Urinary bladder (tissue), 4 donors: ENCODE measurements around the gene TBX4. TPM values are rescaled to one million over a fixed set of nuclear protein-coding genes. Genes with fewer than 3 reads are reported as not detected.
"Not testable (repeated sequence)": the region's sequence is repeated elsewhere in the genome, so short reads cannot be mapped to it uniquely, and the experiment has no call there.

Source experiments
- DNase-seq: peaks from one replicate; pipeline ENCODE4 v3.0.0-alpha.2; 2015; ENCODE audit errors: extremely low spot score
- H3K27ac ChIP-seq: one replicate; pipeline ENCODE4 v1.5.1; 2013; ENCODE audit warnings: low read depth, mild to moderate bottlenecking, moderate library complexity
- H3K36me3 ChIP-seq: one replicate; pipeline ENCODE4 v1.6.1; 2013; ENCODE audit warnings: mild to moderate bottlenecking, moderate library complexity; ENCODE audit not compliant: insufficient read depth
- H3K4me1 ChIP-seq: one replicate; pipeline ENCODE4 v1.6.1; 2013; ENCODE audit warnings: mild to moderate bottlenecking, moderate library complexity; ENCODE audit not compliant: insufficient read depth
- H3K4me3 ChIP-seq: one replicate; pipeline ENCODE4 v1.5.1; 2013; ENCODE audit warnings: low read depth, low read length
- WGBS: extraction: QIAGEN DNeasy Blood & Tissue Kit; methylation state at CpG from one replicate; pipeline ENCODE4 v1.1.7; 2013; 5-methylcytosine and 5-hydroxymethylcytosine counted together
- polyA plus RNA-seq: library from polyadenylated mRNA; stranded (reverse); fragments of 200-250 nt; gene quantifications from one replicate; pipeline ENCODE4 v1.2.3, GENCODE V29; 2013
- total RNA-seq: library from RNA; depleted of rRNA; stranded (reverse); fragments of >200 nt; gene quantifications from one replicate; pipeline ENCODE4 v1.2.3, GENCODE V29; 2014
- donor health status: healthy with polysubstance abuse.
- donor health status: healthy.

Gene TBX4
- total and polyA plus RNA-seq, 2 donors, result 9.8 to 13.0 TPM

- no peak for DNase-seq
- 94% methylated on average over 3 of the region's 3 CpGs for WGBS
- Histone ChIP-seq H3K4me3 (no peak overlapping the region), H3K4me1 (no peaks in the 10 kb centered on the region), H3K36me3 (no peaks in the 10 kb centered on the region), H3K27ac (no peak overlapping the region)
Measured at GRCh38 chr17:61499632-61500031, 47.4 kb downstream of the TBX4 start.

- Histone ChIP-seq H3K4me3 (no peak overlapping the region), H3K27ac (no peak overlapping the region), H3K36me3 (no peaks in the 10 kb centered on the region), H3K4me1 (no peaks in the 10 kb centered on the region)
- no peak for DNase-seq
- WGBS, result 92% methylated on average over 2 of the region's 2 CpGs
Measured at GRCh38 chr17:61500287-61500686, 48.1 kb downstream of the TBX4 start.

- Histone ChIP-seq H3K27ac (no peak overlapping the region), H3K36me3 (no peaks in the 10 kb centered on the region), H3K4me1 (no peaks in the 10 kb centered on the region), H3K4me3 (no peak overlapping the region)
- DNase-seq, result no peak
- 92% methylated on average over 5 of the region's 5 CpGs for WGBS
Measured at GRCh38 chr17:61502292-61502691, 50.1 kb downstream of the TBX4 start.

GRCh38 chr17:61503961-61504360 lies 51.7 kb downstream of the TBX4 start:
- WGBS, result 64% methylated on average over 3 of the region's 3 CpGs
- no peaks in the 10 kb centered on the region for H3K36me3 ChIP-seq
- no peak overlapping the region for H3K27ac ChIP-seq
- DNase-seq, result no peak
- H3K4me1 ChIP-seq, result no peaks in the 10 kb centered on the region
- H3K4me3 ChIP-seq, result no peak overlapping the region

- no peak overlapping the region for H3K27ac ChIP-seq
- no peak overlapping the region for H3K4me3 ChIP-seq
- WGBS, result 29% methylated on average over 2 of the region's 2 CpGs
- no peaks in the 10 kb centered on the region for H3K4me1 ChIP-seq
- H3K36me3 ChIP-seq, result no peaks in the 10 kb centered on the region
- DNase-seq, result no peak
Measured at GRCh38 chr17:61504697-61505096, 52.5 kb downstream of the TBX4 start.

GRCh38 chr17:61505846-61506627 lies 53.8 kb downstream of the TBX4 start:
- H3K4me1 ChIP-seq, result no peaks in the 10 kb centered on the region
- no peaks in the 10 kb centered on the region for H3K36me3 ChIP-seq
- WGBS, result 67% methylated on average over 11 of the region's 11 CpGs
- no peak overlapping the region for H3K27ac ChIP-seq
- no peak overlapping the region for H3K4me3 ChIP-seq
- DNase-seq, result no peak

- Histone ChIP-seq H3K4me3 (no peak overlapping the region), H3K27ac (no peak overlapping the region), H3K4me1 (no peaks in the 10 kb centered on the region), H3K36me3 (no peaks in the 10 kb centered on the region)
- 83% methylated on average over 9 of the region's 9 CpGs for WGBS
- DNase-seq, result no peak
Measured at GRCh38 chr17:61507383-61508066, 55.3 kb downstream of the TBX4 start.

- no peaks in the 10 kb centered on the region for H3K4me1 ChIP-seq
- no peak overlapping the region for H3K4me3 ChIP-seq
- 69% methylated on average over 5 of the region's 5 CpGs for WGBS
Measured at GRCh38 chr17:61508912-61509311, 56.7 kb downstream of the TBX4 start.

GRCh38 chr17:61509454-61509853 lies 57.2 kb downstream of the TBX4 start:
- H3K4me1 ChIP-seq, DNase-seq, H3K27ac ChIP-seq, H3K36me3 ChIP-seq, H3K4me3 ChIP-seq: not testable (repeated sequence)
- WGBS, result 94% methylated on average over 5 of the region's 5 CpGs

More at GRCh38 chr17:61508912-61509311, 56.7 kb downstream of the TBX4 start:
- Histone ChIP-seq H3K27ac (no peak overlapping the region), H3K36me3 (no peaks in the 10 kb centered on the region)
- no peak for DNase-seq

- H3K27ac ChIP-seq, result no peak overlapping the region
- no peak overlapping the region for H3K4me3 ChIP-seq
- no peaks in the 10 kb centered on the region for H3K36me3 ChIP-seq
- DNase-seq, result no peak
- 76% methylated on average over 6 of the region's 6 CpGs for WGBS
- H3K4me1 ChIP-seq, result no peaks in the 10 kb centered on the region
Measured at GRCh38 chr17:61510237-61510636, 58.0 kb downstream of the TBX4 start.

GRCh38 chr17:61510991-61511390 lies 58.8 kb downstream of the TBX4 start:
- H3K36me3 ChIP-seq, result no peaks in the 10 kb centered on the region
- H3K4me1 ChIP-seq, result no peaks in the 10 kb centered on the region
- H3K27ac ChIP-seq, result no peak overlapping the region
- 45% methylated on average over 2 of the region's 2 CpGs for WGBS
- H3K4me3 ChIP-seq, result no peak overlapping the region
- DNase-seq, result no peak

- H3K4me3 ChIP-seq, result no peak overlapping the region
- no peak for DNase-seq
- H3K36me3 ChIP-seq, result no peaks in the 10 kb centered on the region
- H3K4me1 ChIP-seq, result no peaks in the 10 kb centered on the region
- WGBS, result 61% methylated on average over 4 of the region's 4 CpGs
- H3K27ac ChIP-seq, result no peak overlapping the region
Measured at GRCh38 chr17:61511480-61512182, 59.4 kb downstream of the TBX4 start.

GRCh38 chr17:61514491-61514890 lies 62.3 kb downstream of the TBX4 start:
- no peaks in the 10 kb centered on the region for H3K4me1 ChIP-seq
- WGBS, result 73% methylated on average over 4 of the region's 4 CpGs
- no peaks in the 10 kb centered on the region for H3K36me3 ChIP-seq
- no peak for DNase-seq
- no peak overlapping the region for H3K27ac ChIP-seq
- H3K4me3 ChIP-seq, result no peak overlapping the region

- DNase-seq, result no peak
- no peaks in the 10 kb centered on the region for H3K36me3 ChIP-seq
- 72% methylated on average over 3 of the region's 3 CpGs for WGBS
- no peak overlapping the region for H3K4me3 ChIP-seq
- H3K4me1 ChIP-seq, result no peaks in the 10 kb centered on the region
- no peak overlapping the region for H3K27ac ChIP-seq
Measured at GRCh38 chr17:61517265-61517664, 65.0 kb downstream of the TBX4 start.
